ENCODE results near the gene RAP1A.
"Not testable (repeated sequence)": the region's sequence is repeated elsewhere in the genome, so short reads cannot be mapped to it uniquely, and the experiment has no call there.

The RAP1A gene

GRCh38 chr1:111685293-111686153, 65.9 kb downstream of the RAP1A start:
- H3K9ac ChIP-seq (ENCODE audit: low read depth, low read length); H3K9me3 ChIP-seq (ENCODE audit: control insufficient read depth, insufficient read depth, low read length); H3K36me3 ChIP-seq (ENCODE audit: insufficient read depth, low read length); H3K4me1 ChIP-seq (ENCODE audit: insufficient read depth, low read length): not testable (repeated sequence)

- Histone ChIP-seq H3K36me3 (ENCODE audit: insufficient read depth, low read length) (no peaks in the 10 kb centered on the region), H3K4me1 (ENCODE audit: insufficient read depth, low read length) (no peaks in the 10 kb centered on the region), H3K9ac (ENCODE audit: low read depth, low read length) (no peak overlapping the region), H3K9me3 (ENCODE audit: control insufficient read depth, insufficient read depth, low read length) (no peaks in the 10 kb centered on the region)
Observed at GRCh38 chr1:111690306-111690617, 70.7 kb downstream of the RAP1A start.

GRCh38 chr1:111691886-111692285, 72.3 kb downstream of the RAP1A start:
- H3K36me3 ChIP-seq (ENCODE audit: insufficient read depth, low read length): no peaks in the 10 kb centered on the region
- no peaks in the 10 kb centered on the region for H3K9me3 ChIP-seq (ENCODE audit: control insufficient read depth, insufficient read depth, low read length)
- H3K9ac ChIP-seq (ENCODE audit: low read depth, low read length): no peak overlapping the region
- H3K4me1 ChIP-seq (ENCODE audit: insufficient read depth, low read length): no peaks in the 10 kb centered on the region

- no peaks in the 10 kb centered on the region for H3K9me3 ChIP-seq (ENCODE audit: control insufficient read depth, insufficient read depth, low read length)
- no peaks in the 10 kb centered on the region for H3K4me1 ChIP-seq (ENCODE audit: insufficient read depth, low read length)
- H3K36me3 ChIP-seq (ENCODE audit: insufficient read depth, low read length): no peaks in the 10 kb centered on the region; the same call in 1 of the 2 replicates
- no peak overlapping the region for H3K9ac ChIP-seq (ENCODE audit: low read depth, low read length)
Observed at GRCh38 chr1:111695801-111696200, 76.2 kb downstream of the RAP1A start.

- H3K9me3 ChIP-seq (ENCODE audit: control insufficient read depth, insufficient read depth, low read length): no peaks in the 10 kb centered on the region
- no peaks in the 10 kb centered on the region for H3K4me1 ChIP-seq (ENCODE audit: insufficient read depth, low read length)
- no peak overlapping the region for H3K9ac ChIP-seq (ENCODE audit: low read depth, low read length)
- H3K36me3 ChIP-seq (ENCODE audit: insufficient read depth, low read length): no peaks in the 10 kb centered on the region; the same call in 1 of the 2 replicates
Observed at GRCh38 chr1:111696330-111696729, 76.7 kb downstream of the RAP1A start.

GRCh38 chr1:111699268-111699667, 79.7 kb downstream of the RAP1A start:
- no peaks in the 10 kb centered on the region for H3K4me1 ChIP-seq (ENCODE audit: insufficient read depth, low read length)
- no peaks in the 10 kb centered on the region for H3K9me3 ChIP-seq (ENCODE audit: control insufficient read depth, insufficient read depth, low read length)
- H3K36me3 ChIP-seq (ENCODE audit: insufficient read depth, low read length): no peaks in the 10 kb centered on the region; the same call in none of the 2 replicates
- no peak overlapping the region for H3K9ac ChIP-seq (ENCODE audit: low read depth, low read length)

GRCh38 chr1:111702504-111703050, 83.0 kb downstream of the RAP1A start:
- H3K4me1 ChIP-seq (ENCODE audit: insufficient read depth, low read length): no peaks in the 10 kb centered on the region
- H3K36me3 ChIP-seq (ENCODE audit: insufficient read depth, low read length): no peaks in the 10 kb centered on the region; the same call in none of the 2 replicates

GRCh38 chr1:111704240-111704639, 84.7 kb downstream of the RAP1A start:
- no peaks in the 10 kb centered on the region for H3K4me1 ChIP-seq (ENCODE audit: insufficient read depth, low read length)
- no peaks in the 10 kb centered on the region; the same call in none of the 2 replicates for H3K36me3 ChIP-seq (ENCODE audit: insufficient read depth, low read length)
- 0 out of 2 replicates have a peak, but pooled peaks cover 5% of the 10 kb centered on the region for H3K9me3 ChIP-seq (ENCODE audit: control insufficient read depth, insufficient read depth, low read length)
- H3K9ac ChIP-seq (ENCODE audit: low read depth, low read length): no peak overlapping the region

More at GRCh38 chr1:111702504-111703050, 83.0 kb downstream of the RAP1A start:
- 0 out of 2 replicates have a peak, but pooled peaks cover 3% of the 10 kb centered on the region for H3K9me3 ChIP-seq (ENCODE audit: control insufficient read depth, insufficient read depth, low read length)
- no peak overlapping the region for H3K9ac ChIP-seq (ENCODE audit: low read depth, low read length)

GRCh38 chr1:111704776-111705175, 85.2 kb downstream of the RAP1A start:
- 0 out of 2 replicates have a peak, but pooled peaks cover 5% of the 10 kb centered on the region for H3K9me3 ChIP-seq (ENCODE audit: control insufficient read depth, insufficient read depth, low read length)
- no peaks in the 10 kb centered on the region for H3K4me1 ChIP-seq (ENCODE audit: insufficient read depth, low read length)
- no peak overlapping the region for H3K9ac ChIP-seq (ENCODE audit: low read depth, low read length)
- H3K36me3 ChIP-seq (ENCODE audit: insufficient read depth, low read length): no peaks in the 10 kb centered on the region; the same call in none of the 2 replicates

- H3K9me3 ChIP-seq (ENCODE audit: control insufficient read depth, insufficient read depth, low read length): 0 out of 2 replicates have a peak, but pooled peaks cover 5% of the 10 kb centered on the region
- no peak overlapping the region for H3K9ac ChIP-seq (ENCODE audit: low read depth, low read length)
- no peaks in the 10 kb centered on the region for H3K4me1 ChIP-seq (ENCODE audit: insufficient read depth, low read length)
- no peaks in the 10 kb centered on the region; the same call in none of the 2 replicates for H3K36me3 ChIP-seq (ENCODE audit: insufficient read depth, low read length)
Observed at GRCh38 chr1:111705841-111706240, 86.3 kb downstream of the RAP1A start.

- 0 out of 2 replicates have a peak, but pooled peaks cover 5% of the 10 kb centered on the region for H3K9me3 ChIP-seq (ENCODE audit: control insufficient read depth, insufficient read depth, low read length)
- H3K9ac ChIP-seq (ENCODE audit: low read depth, low read length): no peak overlapping the region
- no peaks in the 10 kb centered on the region; the same call in 1 of the 2 replicates for H3K36me3 ChIP-seq (ENCODE audit: insufficient read depth, low read length)
Observed at GRCh38 chr1:111706921-111707320, 87.3 kb downstream of the RAP1A start.

GRCh38 chr1:111707906-111708305, 88.3 kb downstream of the RAP1A start:
- no peaks in the 10 kb centered on the region for H3K36me3 ChIP-seq (ENCODE audit: insufficient read depth, low read length)
- no peaks in the 10 kb centered on the region for H3K4me1 ChIP-seq (ENCODE audit: insufficient read depth, low read length)
- H3K9me3 ChIP-seq (ENCODE audit: control insufficient read depth, insufficient read depth, low read length): 0 out of 2 replicates have a peak, but pooled peaks cover 5% of the 10 kb centered on the region
- no peak overlapping the region for H3K9ac ChIP-seq (ENCODE audit: low read depth, low read length)

More at GRCh38 chr1:111706921-111707320, 87.3 kb downstream of the RAP1A start:
- H3K4me1 ChIP-seq (ENCODE audit: insufficient read depth, low read length): no peaks in the 10 kb centered on the region

GRCh38 chr1:111709986-111710385, 90.4 kb downstream of the RAP1A start:
- no peaks in the 10 kb centered on the region for H3K4me1 ChIP-seq (ENCODE audit: insufficient read depth, low read length)
- H3K9me3 ChIP-seq (ENCODE audit: control insufficient read depth, insufficient read depth, low read length): 0 out of 2 replicates have a peak, but pooled peaks cover 5% of the 10 kb centered on the region
- H3K9ac ChIP-seq (ENCODE audit: low read depth, low read length): no peak overlapping the region
- no peaks in the 10 kb centered on the region for H3K36me3 ChIP-seq (ENCODE audit: insufficient read depth, low read length)

- H3K9ac ChIP-seq (ENCODE audit: low read depth, low read length): no peak overlapping the region
- H3K36me3 ChIP-seq (ENCODE audit: insufficient read depth, low read length): no peaks in the 10 kb centered on the region; the same call in 1 of the 2 replicates
- peaks cover 11% of the 10 kb centered on the region for H3K4me1 ChIP-seq (ENCODE audit: insufficient read depth, low read length)
- H3K9me3 ChIP-seq (ENCODE audit: control insufficient read depth, insufficient read depth, low read length): no peaks in the 10 kb centered on the region
Observed at GRCh38 chr1:111716333-111716732, 96.7 kb downstream of the RAP1A start.

GRCh38 chr1:111717450-111717849, 97.9 kb downstream of the RAP1A start:
- H3K4me1 ChIP-seq (ENCODE audit: insufficient read depth, low read length): peaks cover 17% of the 10 kb centered on the region
- no peaks in the 10 kb centered on the region for H3K9me3 ChIP-seq (ENCODE audit: control insufficient read depth, insufficient read depth, low read length)
- no peaks in the 10 kb centered on the region; the same call in 1 of the 2 replicates for H3K36me3 ChIP-seq (ENCODE audit: insufficient read depth, low read length)
- H3K9ac ChIP-seq (ENCODE audit: low read depth, low read length): no peak overlapping the region

All from ES-I3 (cell line).